Cardiac muscle cell (in vitro differentiated cells and primary cell): ENCODE measurements around the gene GLDC. TPM values are rescaled to one million over a fixed set of nuclear protein-coding genes. Genes with fewer than 3 reads are reported as not detected.

ENCODE experiments used
- DNase-seq, 2 donors: peaks; one replicate each; pipeline versions ENCODE4 v3.0.0 to v3.0.0-alpha.2; 2010 to 2017; ENCODE audit warnings: low read depth in 1 of 2, low spot score in 1 of 2
- H3K27ac ChIP-seq: fragments of 200-600 bp; sonication (generic); 2 replicates; pipeline ENCODE4 v1.5.1; 2016
- H3K27me3 ChIP-seq: fragments of 200-600 bp; sonication (generic); 2 replicates; pipeline ENCODE4 v1.6.0; 2016; ENCODE audit warnings: control low read depth
- H3K36me3 ChIP-seq: fragments of 200-600 bp; sonication (generic); 2 replicates; pipeline ENCODE4 v1.5.1; 2016; ENCODE audit warnings: control low read depth
- H3K4me1 ChIP-seq: fragments of 200-600 bp; sonication (generic); 2 replicates; pipeline ENCODE4 v1.8.1; 2017; ENCODE audit warnings: low read depth, mild to moderate bottlenecking, mixed run types
- H3K4me3 ChIP-seq: fragments of 200-600 bp; sonication (generic); 2 replicates; pipeline ENCODE4 v1.5.1; 2016; ENCODE audit warnings: mild to moderate bottlenecking
- H3K9me3 ChIP-seq: fragments of 200-600 bp; sonication (generic); 2 replicates; pipeline ENCODE4 v1.5.1; 2017; ENCODE audit warnings: low read depth, mild to moderate bottlenecking, control low read depth
- CTCF ChIP-seq: IDR thresholded peaks from 2 replicates; pipeline ENCODE4 v1.5.1; 2012; ENCODE audit warnings: low read depth, mild to moderate bottlenecking, low read length
- polyA plus RNA-seq: library from polyadenylated mRNA; unstranded; fragments of >200 nt; fragmentation: Nextera tagmentation; extraction: Ambion mirVana; gene quantifications from 2 replicates; pipeline ENCODE4 v1.2.1, GENCODE V29; 2016
- total RNA-seq: library from RNA; depleted of rRNA; stranded (reverse); fragments of >200 nt; gene quantifications from 2 replicates; pipeline ENCODE4 v1.2.3, GENCODE V29; 2016

Gene GLDC
- total and polyA plus RNA-seq, 2 experiments from 2014 or later, result 0.98 to 5.9 TPM

- Histone ChIP-seq H3K4me1 (no peaks in the 10 kb centered on the region), H3K9me3 (no peaks in the 10 kb centered on the region), H3K36me3 (peaks cover 16% of the 10 kb centered on the region), H3K27me3 (no peaks in the 10 kb centered on the region), H3K27ac (no peak overlapping the region), H3K4me3 (no peak overlapping the region)
- TF ChIP-seq CTCF, result no peak
- no peak for DNase-seq
Observed at GRCh38 chr9:6506571-6506970, 139.0 kb downstream of the GLDC start.

GRCh38 chr9:6502399-6502798 is 143.1 kb downstream of the GLDC start:
- no peak for DNase-seq
- Histone ChIP-seq H3K36me3 (peaks cover 39% of the 10 kb centered on the region), H3K4me3 (no peak overlapping the region), H3K27ac (no peak overlapping the region), H3K9me3 (no peaks in the 10 kb centered on the region), H3K4me1 (no peaks in the 10 kb centered on the region), H3K27me3 (no peaks in the 10 kb centered on the region)
- TF ChIP-seq CTCF, result no peak

GRCh38 chr9:6501526-6502210 is 143.9 kb downstream of the GLDC start:
- Histone ChIP-seq H3K4me1 (no peaks in the 10 kb centered on the region), H3K27me3 (no peaks in the 10 kb centered on the region), H3K4me3 (no peak overlapping the region), H3K36me3 (peaks cover 41% of the 10 kb centered on the region), H3K27ac (no peak overlapping the region), H3K9me3 (no peaks in the 10 kb centered on the region)
- no peak for TF ChIP-seq CTCF
- no peak for DNase-seq

- Histone ChIP-seq H3K27ac (no peak overlapping the region), H3K9me3 (no peaks in the 10 kb centered on the region), H3K4me1 (no peaks in the 10 kb centered on the region), H3K4me3 (no peak overlapping the region), H3K27me3 (no peaks in the 10 kb centered on the region), H3K36me3 (peaks cover 35% of the 10 kb centered on the region)
- no peak for TF ChIP-seq CTCF
- DNase-seq, result peak in 1 of 2 donors; percentile 7
Observed at GRCh38 chr9:6498982-6499381, 146.5 kb downstream of the GLDC start.

- H3K4me1 ChIP-seq, result no peaks in the 10 kb centered on the region
- no peaks in the 10 kb centered on the region for H3K27me3 ChIP-seq
- no peak overlapping the region for H3K4me3 ChIP-seq
- DNase-seq, result no peak
- H3K36me3 ChIP-seq, result peaks cover 23% of the 10 kb centered on the region
- no peaks in the 10 kb centered on the region for H3K9me3 ChIP-seq
- no peak for TF ChIP-seq CTCF
- H3K27ac ChIP-seq, result no peak overlapping the region
Observed at GRCh38 chr9:6495466-6495865, 150.1 kb downstream of the GLDC start.
